GM21717 (cell line): ENCODE data around the gene JSRP1.

Experiments used
- ATAC-seq: cut with Tn5 transposase; IDR thresholded peaks from one replicate; pipeline ENCODE4 v1.9.1; 2021; ENCODE audit warnings: mild to moderate bottlenecking, moderate library complexity; ENCODE audit not compliant: unreplicated experiment

Gene JSRP1

DNA sequence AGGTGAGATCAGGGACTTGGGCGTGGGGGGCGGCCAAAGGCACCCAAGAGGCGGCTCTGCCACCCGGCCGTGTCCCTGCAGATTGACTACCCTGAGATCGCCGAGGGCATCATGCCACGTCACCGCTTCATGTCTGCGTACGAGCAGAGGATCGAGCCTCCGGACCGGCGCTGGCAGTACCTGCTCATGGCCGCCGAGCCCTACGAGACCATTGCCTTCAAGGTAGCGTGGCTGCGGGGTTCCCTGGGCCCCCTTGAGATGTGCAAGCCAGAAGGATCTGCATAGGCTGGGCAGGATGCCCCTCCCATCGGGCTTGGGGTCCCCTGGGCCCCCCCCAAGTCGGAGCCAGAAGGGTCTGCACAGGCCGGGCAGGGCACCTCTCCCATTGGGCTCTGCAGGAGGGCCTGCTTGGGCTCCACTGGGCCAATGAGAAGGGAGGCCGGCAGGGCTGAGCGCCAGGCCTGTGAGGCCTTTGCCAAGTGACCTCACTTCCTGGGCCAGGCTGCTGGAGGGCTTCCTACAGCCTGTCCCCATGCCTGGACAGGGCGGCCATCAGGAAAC is 9.3 kb downstream of the JSRP1 start:
- no peak for ATAC-seq

DNA sequence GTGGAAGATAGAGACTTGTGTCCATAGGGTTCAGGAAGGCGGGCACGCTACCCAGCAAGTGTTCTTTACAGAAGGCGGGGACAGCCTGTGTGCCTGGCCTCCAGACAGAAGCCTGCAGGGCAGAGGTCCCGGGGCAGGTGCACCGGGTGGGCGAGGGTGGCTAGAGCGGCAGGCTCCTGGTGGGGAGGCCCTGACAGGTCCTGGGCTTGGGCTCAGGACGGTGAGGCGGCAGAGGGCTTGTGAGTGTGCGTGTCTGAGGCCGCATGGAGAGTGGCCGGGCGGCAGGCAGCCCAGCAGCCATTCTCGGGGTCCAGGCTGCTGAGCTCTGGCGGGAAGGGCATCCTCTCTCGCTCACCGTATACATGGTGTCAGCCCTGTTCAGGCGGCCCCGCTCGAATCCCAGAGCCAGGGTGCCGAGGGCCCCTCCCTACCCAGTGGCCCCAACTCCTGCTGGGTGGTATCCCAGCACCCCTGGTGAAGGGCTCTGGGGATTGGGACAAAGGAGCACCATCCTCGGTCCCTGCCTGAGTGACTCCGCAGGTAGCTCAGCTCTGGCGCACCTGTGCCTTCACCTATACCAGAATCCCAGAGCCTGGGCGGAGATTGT is 10.1 kb downstream of the JSRP1 start:
- ATAC-seq = no peak

DNA sequence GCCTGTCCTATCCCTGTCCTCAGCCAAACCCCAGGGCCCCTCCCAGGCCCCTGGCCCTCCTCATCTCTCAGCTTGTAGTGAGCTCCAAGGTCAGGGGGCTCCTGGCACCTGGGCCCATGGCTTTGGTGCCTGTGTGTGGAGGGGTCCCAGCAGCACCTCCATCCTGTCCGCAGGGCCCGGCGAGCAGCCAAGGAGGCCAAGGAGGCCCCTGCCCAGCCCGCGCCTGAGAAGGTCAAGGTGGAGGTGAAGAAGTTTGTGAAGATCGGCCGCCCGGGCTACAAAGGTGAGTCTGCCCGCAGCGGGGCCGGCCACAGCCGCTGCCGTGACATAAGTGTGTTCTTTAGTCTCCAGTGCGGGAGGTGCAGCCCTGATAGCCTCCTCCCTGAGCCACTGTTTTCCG is 10.9 kb downstream of the JSRP1 start:
- ATAC-seq = no peak

DNA sequence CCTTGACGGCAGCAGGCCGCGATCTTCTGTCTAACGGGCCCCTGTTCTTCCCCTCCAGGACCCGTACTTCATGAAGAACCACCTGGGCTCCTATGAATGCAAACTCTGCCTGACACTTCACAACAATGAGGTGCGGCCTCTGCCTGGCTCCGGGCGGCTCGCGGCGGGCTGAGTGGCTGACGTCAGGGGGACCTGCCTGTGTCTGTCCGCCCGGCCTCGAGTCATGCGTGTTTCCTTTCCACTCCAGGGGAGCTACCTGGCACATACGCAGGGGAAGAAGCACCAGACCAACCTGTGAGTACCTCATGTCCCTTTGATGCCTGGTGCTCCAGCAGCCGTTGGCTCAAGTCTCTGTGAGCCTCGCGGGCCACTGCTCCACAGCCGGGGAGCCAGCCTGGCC is 11.7 kb downstream of the JSRP1 start:
- ATAC-seq = no peak

DNA sequence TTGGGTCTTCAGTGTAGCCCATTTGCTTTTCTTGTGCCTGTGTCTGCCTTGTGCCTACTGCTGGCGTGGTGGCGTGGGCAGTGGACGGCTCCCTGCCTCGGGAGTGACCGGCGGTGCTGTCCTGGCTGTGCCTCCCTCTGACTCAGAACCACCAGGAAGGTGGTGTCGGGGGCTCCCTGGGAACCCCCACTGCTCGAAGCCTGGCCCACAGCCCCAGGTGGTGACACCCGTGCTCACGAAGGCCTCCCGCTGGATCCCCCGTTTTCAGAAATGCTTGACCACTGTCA is 12.1 kb downstream of the JSRP1 start:
- ATAC-seq = no peak

DNA sequence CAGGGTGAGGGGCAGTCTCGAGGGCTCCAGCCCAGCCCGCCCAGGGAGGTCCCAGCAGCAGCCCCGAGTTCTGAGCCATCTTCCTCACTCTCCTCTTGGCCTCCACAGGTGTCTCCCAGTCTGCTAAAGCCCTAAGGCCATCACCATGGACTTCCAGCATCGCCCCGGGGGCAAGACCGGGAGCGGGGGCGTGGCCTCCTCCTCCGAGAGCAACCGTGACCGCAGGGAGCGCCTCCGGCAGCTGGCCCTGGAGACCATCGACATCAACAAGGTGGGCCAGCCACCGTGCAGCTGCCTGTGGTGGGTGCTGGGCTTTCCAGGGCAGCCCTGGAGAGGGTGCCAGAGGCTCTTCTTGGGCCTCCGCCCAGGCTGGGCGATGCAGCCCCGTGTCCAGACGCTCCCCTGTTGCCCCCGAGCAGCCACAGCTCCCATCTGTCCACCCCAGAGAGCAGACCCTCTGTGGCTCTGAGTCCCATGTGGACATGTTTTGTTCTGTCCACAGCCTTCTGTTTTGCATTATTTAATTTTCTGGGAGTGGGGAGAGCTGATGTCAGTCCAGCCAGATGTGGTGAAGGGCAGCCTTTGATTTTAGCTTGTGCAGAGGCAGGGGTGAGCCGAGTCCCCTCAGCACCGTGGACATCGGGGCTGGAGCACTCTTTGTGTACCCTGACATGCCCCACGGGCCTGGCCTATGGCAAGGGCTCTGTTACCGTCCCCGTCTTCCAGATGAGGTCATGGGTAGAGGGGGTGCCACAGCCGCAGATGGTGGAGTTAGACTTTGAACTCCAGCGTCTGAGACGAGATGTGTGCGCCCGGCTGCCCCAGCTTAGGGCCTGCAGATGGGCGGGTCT is 12.7 kb downstream of the JSRP1 start:
- no peak for ATAC-seq

DNA sequence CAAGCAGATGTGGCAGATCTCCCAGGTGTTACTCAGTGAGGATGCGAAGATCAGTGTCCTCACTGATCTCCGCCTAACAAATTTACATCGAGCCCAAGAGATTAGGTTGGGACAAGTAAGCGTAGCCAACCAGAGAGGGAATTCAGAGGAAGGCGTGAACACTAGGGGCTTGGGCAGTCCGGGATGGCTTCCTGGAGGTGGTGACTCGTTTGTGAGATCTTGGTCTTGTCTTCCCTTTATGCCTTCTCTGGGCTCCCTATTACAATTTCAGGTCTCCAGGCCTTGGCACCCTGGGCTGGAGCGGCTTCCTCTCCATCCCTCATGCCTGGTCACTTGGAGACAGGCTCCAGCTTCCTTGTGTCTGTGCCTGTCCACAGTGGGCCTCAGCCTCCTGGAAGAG is 13.4 kb downstream of the JSRP1 start:
- no peak for ATAC-seq

DNA sequence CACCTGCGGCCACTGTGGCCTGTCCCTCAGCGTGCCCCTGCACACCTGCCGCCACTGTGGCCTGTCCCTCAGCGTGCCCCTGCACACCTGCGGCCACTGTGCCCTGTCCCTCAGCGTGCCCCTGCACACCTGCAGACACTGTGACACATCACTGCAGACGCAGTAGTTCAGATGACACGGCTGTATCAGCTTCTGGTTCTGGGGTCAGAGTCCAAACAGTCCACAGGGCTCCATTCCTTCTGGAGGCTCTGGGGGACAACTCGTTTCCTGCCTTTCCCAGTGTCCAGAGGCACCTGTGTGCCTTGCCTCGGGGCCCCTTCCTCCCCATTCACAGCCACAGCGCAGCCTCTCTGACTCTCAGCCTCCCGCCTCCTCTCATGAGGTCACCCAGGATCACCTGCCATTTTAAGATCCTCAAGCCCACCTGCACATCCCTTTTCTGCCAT is 14.1 kb downstream of the JSRP1 start:
- no peak for ATAC-seq

DNA sequence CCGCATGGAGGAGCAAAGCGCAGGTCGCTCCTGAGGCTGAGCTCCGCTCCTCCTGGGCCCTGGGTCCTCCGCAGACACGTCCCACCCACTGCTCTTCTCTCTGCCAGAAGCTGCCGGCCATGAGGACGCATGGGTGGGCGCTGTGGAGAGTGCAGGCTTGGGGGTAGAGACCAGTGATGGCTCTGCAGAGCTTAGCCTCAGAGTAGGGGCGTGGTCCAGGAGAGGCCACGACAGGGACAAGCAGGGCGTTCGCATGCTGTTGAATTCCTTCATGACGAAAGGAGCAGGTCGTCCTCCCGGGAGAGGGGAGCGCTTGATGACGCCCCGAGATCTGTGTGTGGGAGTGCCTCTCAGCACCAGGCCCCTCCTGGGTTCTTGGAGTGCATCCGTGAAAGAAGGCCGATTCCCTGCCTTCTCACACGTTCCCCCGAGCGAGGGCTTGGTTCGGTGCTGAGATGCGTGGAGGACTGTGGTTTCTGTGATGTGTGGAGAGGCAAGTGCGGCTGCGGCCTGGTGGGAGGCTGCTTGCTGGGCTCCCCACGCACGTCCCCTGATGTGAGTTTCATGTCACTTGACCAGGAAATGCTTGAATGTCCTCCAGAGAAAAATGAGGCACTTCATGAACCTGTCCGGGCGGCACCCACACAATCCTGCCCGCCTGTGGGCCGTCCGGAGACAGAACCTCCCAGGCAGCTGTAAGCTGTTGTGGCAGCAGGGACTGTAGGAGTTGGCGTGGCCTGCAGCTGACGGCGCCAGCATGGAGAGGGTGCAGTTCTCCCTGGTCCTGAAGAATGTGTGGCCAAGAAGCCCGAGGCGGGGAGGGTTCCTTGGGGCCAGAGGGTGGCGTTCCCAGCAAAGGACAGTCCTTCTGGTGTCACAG is 15.1 kb downstream of the JSRP1 start:
- ATAC-seq = no peak

DNA sequence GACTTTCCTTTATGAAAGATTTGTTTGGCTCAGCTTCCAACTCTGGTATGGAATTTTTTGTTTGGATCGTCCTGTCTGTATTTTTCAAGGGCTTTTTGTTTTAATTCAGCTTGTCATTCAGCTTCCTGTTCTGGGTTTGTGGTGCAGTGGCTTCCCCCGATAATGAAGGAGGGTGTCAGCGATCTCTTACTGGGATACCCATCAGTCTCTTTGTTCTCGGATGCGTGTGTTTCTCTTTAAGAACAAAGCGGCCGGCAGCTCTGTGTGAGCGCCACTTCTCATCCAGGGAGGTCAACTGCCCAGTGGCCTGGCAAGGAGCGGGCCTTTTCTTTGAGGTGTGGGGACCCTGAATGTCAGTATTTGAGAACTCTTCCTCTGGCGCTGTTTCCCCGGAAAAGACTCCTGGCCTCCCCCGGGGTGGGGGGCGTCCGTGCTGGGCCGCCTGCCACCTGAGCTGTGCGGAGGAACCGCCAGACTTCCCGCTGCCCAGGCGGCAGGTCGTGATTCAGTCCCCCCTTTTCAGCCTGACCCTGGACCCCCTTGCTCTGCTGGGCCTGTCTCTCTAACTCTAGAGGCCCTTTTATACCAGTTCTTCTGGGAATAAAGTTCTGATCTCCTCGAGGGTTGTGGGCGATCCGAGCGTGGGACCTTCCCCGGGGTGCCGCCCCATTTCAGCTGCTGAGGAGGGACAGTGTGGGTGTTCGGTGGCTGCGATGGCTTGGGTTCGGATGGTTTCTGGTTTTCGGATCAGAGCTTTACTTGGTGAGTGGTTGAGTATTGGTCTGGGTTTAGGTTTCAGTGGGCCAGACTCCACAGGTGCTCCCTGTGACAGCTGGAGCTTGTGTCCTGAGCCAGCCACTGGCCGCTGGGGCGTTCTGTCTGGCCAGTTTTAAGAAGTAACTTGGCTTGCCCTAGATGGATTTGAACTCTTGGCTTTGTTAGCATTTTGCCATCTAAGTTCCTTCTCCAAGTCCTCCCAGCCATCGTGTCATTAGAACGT is 16.1 kb downstream of the JSRP1 start:
- ATAC-seq = no peak

DNA sequence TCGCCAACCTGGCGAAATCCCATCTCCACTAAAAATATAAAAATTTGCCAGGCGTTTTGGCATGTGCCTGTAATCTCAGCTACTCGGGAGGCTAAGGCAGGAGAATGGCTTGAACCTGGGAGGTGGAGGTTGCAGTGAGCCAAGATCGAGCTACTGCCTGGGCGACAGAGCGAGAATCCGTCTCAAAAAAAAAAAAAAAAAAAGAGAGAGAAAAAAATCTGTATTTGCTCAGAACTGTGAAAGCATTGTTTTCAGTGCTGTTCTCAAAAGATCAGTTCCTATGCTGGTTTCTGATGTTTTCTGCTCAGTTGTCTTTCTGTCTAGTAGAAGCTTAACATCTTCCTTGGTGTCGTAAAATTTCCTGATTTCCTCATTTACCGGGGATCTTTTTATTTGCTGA is 17.0 kb downstream of the JSRP1 start:
- ATAC-seq = no peak

DNA sequence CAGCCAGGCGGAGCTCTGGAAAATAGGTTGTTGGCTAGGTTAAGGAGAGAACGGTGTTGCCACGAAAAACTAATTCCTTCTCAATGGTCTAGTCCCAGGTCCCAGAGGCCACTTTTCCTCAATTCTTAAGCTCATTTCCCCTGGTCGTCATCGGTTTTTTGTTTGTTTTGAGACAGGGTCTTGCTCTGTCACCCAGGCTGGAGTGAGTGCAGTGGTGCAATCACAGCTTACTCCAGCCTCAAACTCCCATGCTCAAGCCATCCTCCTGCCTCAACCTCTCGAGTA is 18.4 kb downstream of the JSRP1 start:
- no peak for ATAC-seq

DNA sequence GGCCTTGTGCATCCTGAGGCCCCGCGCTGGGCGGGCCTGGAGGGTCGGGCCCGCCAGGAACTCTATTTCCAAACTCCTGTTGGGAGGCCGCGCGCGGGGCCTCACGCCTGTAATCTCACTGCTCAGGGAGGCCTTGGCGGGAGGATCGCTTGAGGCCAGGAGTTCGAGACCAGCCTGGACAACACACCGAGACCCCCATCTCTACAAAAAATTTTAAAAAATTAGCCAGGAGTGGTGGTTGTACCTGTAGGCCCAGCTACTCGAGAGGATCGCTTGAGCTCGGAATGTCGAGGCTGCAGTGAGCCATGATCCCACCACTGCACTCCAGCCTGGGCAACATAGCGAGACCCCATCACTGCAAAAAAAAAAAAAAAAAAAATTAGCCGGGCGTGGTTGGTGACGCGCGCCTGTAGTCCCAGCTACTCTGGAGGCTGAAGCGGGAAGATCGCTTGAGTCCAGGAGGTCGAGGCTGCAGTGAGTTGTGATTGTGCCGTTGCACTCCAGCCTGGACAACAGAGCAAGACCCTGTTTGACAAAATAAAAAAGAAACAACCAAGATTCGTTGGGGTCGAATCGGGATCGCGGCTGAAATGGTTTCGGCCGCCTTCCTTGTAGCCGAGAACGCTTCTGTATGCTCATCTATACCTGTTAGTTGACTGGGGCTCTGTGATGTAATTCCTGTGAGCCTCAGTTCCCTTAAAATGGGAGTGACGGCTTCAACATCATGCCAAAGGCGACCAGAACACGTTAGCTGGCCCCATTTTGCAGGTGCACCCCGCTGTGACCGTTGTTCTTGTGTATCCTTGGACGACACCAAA is 19.0 kb downstream of the JSRP1 start:
- ATAC-seq = no peak

DNA sequence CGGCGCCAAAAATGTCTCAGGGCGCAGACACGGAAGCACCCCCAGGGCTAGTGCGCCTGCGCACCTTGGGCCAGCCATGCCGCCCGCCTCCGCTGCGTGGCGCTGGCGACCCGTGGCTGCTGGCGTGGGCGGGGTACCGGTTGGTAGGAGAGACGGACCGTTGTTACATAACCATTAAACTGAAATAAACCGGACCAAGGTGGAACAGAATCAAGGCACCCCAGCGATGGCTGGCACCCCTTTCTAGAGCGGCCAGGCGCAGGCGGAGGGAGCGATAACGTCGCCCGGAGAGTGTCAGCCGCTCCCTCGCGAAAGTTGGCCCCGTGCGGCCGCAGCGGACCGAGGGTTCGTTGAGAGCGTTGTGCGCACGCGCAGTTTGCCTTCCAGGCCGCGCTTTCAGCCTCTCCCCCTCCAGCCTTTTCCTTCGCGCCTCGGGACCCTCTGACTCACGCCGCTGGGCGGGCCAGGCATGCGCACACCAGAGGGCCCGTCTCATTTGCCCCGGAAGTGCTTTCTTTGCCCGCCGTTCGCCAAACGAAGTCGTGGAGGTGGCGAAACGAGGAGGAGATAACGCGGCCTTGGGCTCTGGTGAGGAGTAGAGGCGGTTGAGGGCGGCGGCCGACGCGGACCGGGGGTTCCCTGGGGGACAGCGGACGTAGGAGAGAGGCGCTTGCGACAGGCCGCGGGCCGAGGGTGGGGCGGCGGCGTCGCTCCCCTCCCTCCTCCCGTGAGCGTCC is 19.7 kb downstream of the JSRP1 start, which contains the start of the genes PLEKHJ1 and SF3A2:
Gene PLEKHJ1 (minus strand): TSS at position 16 of the 737 bp plus-strand sequence. CDS start 81 bp downstream, outside the sequence.
Gene SF3A2 (plus strand): TSS at position 511 of the 737 bp plus-strand sequence. CDS start 6,595 bp downstream, outside the sequence.
- peak; percentile 51 for ATAC-seq

DNA sequence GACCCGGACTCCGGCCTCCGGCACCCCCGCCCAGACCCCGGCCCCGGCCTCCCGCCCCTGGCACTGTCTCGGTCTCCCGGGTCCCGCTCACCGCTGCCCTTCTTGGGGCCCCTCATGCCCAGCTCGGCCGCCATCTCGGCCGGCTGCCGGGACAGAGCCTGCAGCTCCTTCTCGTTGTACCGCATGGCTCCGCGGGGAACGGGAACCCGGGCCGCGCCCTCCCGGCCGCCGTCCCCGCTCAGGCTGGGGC is 20.2 kb downstream of the JSRP1 start:
- no peak for ATAC-seq

DNA sequence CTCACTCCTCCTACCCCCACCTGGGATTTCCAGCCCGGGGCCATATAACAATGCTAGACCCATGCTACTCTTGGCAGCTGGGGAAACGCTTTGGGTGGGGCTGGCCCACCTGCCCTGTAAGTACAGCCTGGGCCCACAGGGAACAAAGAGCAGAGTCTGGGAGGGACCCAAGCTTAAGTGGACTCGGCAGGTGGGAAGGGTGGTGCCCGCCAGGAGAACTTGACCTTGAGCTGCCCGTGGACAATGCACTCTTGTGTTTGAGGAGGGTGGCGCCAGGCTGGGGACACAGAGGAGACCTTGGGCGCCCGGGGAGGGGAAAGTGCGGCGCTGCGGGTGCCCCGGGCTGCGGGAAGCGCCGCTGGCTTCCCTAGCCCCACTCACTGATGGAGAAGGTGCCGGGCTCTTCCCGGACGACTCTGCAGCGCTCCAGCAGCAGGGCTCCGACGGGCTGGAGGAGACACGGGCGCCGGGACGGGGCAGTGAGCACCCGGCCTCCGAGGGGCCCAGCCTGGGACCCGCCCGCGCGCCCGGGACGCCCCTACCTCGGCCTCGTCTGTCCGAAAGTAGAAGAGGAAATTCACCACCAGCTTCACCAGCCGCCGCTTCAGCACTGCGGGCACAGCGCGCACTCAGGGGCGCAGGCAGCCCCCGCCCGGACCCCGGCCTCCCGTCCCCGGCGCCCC is 20.7 kb downstream of the JSRP1 start:
- ATAC-seq = peak; percentile 9

DNA sequence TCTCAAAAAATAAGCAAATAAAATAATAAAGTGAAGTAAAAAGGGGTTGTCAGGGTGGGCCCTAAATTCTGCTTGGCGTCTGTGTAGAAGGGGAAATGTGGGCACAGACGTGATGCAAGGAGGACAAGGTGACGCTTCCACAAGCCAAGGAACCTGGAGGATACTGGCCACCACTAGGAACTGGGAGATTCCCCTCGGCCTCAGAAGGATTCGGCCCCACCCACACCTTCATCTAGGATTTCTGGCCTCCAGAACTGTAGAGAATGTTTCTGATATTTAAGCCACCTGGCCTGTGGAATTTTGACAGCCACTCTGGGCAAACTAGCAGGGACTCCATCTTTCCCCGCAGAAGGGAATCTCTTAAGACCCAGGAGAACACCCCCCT is 21.2 kb downstream of the JSRP1 start:
- no peak for ATAC-seq

DNA sequence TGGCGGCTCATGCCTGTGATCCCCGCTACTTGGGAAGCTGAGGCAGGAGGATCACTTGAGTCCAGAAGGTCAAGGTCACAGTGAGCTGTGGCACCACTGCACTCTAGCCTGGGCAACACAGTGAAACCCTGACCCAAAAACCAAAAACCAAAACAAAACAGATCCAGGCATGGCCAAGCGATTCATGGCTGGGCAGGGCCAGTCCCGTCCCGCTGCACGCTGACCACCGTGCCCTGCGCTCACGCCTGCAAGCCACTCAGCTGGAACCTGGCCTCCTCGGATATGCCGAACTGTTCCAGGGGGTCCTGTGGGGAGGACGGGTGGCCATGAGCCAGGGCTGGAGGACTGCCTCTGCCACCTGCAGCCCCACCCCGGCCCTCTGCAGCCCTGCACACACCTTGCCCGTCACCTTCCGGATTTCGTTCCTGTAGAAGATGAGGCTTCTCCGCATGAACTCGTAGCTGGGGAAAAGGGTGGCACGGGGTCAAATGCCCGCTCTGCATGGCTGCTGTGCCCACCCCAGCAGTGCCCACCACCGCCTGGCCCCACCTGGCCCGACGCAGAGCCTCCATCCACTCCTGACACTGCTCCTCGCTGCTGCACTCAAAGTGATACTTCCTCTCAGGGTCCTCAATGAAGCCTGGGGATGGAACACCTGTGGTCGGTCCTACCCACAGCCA is 22.5 kb downstream of the JSRP1 start:
- no peak for ATAC-seq
